HG03354 (cell line): ENCODE measurements around the gene CFL1.

Experiments used
- ATAC-seq: cut with Tn5 transposase; IDR thresholded peaks from one replicate; pipeline ENCODE4 v1.9.1; 2021; ENCODE audit warnings: mild to moderate bottlenecking; ENCODE audit not compliant: unreplicated experiment, poor library complexity, severe bottlenecking

Gene CFL1

GRCh38 chr11:65871811-65872548, 14.0 kb upstream of the CFL1 start:
- no peak for ATAC-seq

- ATAC-seq: no peak
These were observed 13.0 kb upstream of the CFL1 start for GRCh38 chr11:65870706-65871681.

DNA sequence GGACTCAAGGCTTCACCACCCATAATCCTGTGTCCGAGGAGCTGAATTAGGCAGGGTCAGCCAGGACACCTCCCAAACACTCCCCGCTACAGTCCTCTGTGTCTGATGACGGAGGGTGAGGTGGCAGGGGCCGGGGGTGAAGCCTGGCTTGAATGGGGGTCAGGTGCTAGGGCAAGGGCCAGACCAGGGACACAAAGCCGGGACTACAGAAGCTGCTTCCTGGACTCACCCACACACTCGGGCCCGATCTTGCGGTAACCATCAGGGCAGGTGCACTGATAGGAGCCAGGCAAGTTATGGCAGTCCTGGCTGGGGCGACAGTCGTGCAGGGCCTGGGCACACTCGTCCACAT, 12.3 kb upstream of the CFL1 start:
- ATAC-seq: no peak

GRCh38 chr11:65869643-65870306, 11.8 kb upstream of the CFL1 start:
- ATAC-seq: no peak

DNA sequence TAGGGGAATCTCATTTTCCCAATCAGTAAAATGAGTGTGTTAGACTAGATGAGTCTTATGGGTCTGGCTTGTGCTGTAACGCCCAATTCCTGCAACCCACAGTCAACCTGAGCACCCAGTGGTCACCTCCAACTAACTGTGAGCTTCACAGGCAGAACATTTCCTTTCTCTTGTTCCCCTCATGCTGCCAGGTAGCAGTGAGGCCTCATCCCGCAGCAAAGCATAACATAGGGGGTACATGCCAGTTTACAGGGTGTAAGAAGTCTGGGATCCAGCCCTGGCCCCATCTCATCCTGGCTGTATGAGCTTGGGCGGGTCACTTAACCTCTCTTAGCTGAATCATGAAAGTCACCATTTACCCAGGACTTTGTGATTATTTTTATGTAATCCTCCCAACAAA, 10.9 kb upstream of the CFL1 start:
- ATAC-seq: no peak

GRCh38 chr11:65868076-65868667, 10.2 kb upstream of the CFL1 start:
- ATAC-seq: no peak

- no peak for ATAC-seq
These were observed 9.5 kb upstream of the CFL1 start for GRCh38 chr11:65867284-65868071.

DNA sequence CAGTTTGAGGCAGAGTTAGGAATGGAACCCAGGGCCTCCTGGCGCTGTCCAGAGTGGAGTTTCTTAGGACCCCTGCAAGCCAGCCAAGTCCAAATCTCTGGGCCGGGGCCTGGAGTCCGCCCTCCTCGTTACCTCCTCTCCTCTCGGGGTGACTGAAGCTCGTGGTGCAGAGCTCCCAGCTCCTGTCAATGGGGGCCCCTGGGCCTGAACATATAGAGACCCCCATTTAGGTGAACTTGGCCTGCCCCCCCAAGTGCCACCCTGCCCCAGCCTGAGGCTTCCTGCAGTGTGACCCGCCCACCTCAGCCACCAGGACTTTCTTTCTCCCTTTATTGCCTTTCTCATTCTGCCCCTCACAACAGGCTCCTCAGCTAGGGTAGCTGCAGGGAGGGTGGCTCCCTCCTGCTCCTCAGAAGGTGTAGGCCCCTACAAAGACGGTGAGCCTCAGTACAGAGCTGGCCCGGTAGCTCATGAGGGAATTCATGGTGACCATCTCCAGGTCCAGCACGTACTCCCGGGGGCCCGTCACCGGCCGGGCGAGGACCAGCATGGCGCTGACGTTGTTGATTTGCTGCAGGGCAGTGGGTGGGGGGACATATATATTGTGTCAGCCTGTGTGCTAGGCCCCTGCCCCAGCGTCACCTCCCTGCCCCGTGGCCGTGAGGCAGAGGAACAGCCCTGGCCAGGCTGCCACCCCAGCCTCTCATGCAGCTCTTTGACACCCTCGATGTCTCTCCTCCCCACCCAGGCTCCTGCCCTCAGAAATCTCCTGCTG, 8.7 kb upstream of the CFL1 start:
- no peak for ATAC-seq

DNA sequence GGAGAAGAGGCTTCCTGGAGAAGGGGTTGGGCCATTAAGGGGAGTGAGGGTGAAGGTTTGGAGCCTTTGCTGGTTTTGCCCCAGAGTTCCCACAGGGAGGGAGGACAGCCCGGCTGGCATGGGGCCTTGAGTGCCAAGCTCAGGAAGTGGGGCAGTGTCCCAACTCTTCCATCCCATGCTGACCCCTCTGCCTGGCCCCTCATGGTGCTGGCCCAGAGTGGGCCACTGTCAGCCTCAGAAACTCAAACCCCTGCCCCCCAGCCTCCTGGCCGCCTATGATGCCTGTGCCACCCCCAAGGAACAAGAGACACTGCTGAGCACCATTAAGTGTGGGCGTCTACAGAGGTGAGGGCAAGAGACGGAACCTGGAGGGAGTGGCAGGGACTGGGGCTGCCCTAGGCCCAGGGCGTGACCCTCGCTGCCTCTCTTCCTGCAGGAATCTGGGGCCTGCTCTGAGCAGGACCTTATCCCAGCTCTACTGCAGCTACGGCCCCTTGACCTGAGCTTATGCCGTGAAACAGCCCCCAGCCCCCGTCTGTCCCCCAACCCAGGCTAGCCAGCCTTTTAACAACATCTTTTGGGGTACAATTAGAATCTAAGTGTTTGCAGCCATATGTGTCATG, 7.7 kb upstream of the CFL1 start:
- no peak for ATAC-seq

DNA sequence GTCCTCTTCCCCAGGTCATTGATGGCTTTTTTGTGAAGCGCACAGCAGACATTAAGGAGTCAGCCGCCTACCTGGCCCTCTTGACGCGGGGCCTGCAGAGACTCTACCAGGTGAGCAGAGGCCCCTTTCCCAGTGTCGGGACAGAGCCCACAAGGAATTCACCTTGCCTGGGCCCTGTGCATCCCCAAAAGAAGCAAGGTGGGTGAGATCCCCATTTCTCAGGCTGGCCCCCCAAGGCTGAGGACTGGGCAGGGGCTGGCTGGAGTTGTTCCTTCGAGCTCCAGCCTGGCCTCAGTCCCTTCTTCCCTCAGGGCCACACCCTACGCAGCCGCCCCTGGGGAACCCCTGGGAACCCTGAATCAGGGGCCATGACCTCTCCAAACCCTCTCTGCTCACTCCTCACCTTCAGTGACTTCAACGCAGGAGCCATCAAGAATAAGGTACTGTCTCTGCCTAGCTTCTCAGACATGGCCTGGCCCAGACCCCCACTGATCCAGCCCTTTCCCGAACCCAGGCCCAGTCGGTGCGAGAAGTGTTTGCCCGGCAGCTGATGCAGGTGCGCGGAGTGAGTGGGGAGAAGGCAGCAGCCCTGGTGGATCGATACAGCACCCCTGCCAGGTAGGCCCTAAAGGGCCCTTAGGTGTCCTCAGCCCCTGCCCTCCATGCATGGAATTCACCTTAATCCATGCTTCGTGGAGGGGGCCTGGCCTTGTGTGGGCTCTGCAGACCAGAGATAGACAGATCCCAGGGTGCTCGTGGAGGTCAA, 6.9 kb upstream of the CFL1 start:
- ATAC-seq: no peak

DNA sequence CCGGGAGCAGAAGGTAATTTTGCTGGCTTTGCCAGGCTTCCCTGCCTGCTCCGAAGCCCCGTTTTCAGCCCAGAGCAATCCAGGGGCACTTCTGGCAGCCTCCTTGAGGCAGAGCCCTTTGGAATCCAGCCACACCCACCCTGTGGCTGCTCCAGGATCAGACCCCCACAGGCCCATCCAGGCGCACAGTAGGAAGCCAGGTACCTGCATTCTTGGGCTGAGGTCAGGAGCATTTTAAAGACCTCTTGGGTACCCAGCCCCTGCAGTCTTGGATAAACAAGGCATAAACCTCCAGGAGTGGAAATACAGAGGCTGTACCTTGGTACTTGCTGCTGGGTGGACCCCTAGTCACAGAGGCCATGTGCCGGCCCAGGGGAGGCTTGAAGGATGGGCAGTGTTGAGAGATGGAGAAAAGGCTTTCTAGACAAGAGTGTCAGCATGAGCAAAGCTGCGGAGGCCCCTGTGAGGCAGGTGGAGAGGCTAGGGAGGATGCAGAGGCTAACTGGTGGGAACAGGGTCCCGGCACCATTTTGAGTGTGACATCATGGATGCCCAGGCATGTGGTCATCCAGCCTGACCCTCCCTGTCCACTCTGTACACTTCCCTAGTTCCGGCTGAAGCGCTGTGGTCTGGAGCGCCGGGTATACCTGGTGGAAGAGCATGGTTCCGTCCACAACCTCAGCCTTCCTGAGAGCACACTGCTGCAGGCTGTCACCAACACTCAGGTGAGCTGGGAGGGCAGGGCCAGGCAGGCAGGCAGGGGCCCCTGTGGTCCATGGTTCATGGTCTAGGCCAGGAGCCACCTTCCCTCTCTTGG, 6.1 kb upstream of the CFL1 start:
- no peak for ATAC-seq

DNA sequence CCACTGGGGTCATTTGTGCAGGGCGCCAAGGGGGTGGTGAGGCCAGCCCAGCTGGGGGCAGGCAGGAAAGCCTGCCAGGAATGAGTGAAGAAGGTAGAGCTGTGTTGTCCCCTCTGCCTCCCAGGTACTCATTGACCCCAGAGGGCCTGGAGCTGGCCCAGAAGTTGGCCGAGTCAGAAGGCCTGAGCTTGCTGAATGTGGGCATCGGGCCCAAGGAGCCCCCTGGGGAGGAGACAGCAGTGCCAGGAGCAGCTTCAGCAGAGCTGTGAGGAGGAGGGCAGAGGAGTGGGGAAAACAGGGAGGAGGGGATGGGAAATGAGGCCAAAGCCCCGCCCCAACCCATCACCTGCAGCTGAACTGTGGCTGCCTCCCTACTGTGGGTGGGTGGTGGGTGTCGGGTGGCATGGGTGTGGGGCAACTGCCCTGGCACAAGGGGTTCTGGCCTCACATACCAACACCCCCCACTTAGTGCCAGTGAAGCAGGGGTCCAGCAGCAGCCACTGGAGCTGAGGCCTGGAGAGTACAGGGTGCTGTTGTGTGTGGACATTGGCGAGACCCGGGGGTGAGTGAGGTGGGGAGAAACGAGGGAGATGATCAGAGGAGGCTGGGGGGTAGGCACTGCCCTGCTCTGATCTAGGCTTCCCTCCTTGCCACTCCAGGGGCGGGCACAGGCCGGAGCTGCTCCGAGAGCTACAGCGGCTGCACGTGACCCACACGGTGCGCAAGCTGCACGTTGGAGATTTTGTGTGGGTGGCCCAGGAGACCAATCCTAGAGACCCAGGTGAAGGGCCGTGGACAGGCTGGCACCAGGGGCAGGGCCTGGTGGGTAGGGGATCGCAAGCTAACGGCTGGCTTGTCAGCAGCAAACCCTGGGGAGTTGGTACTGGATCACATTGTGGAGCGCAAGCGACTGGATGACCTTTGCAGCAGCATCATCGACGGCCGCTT, 5.2 kb upstream of the CFL1 start:
- no peak for ATAC-seq

- no peak for ATAC-seq
These were observed 4.3 kb upstream of the CFL1 start for GRCh38 chr11:65862191-65862735.

DNA sequence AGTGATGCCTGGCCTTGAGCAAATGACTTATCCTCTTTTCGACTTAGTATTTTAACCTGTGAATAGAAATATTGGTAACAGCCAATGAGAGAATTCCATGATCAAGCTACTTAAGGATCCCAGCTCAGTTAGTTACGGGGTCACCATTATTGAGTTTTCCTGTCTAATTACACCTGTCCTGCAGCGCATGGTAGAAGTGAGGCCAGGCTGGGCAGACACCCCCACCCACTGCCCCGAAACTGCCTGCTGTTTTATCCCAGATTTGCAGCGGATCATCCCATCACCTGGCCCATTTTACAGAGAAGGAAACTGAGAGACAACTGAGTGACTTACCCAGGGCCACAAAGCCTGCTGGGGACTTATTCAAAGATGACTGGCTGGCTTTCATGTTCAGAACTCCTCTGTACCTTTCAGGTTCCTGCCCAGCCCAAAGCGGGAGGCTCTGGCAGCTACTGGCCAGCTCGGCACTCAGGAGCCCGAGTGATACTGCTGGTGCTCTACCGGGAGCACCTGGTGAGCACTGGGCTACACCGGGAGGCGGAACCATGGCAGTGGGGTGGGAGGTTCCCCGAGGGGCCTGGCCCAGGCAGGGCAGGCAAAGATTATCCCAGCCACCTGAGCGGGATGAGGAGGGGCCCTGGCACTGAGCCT, 3.7 kb upstream of the CFL1 start:
- no peak for ATAC-seq

GRCh38 chr11:65861165-65861505, 3.2 kb upstream of the CFL1 start:
- no peak for ATAC-seq
